HepG2 (cell line): ENCODE results near the gene GMPPB. TPM values are rescaled to one million over a fixed set of nuclear protein-coding genes. Genes with fewer than 3 reads are reported as not detected.

Source experiments
- ATF6 ChIP-seq: sonication (generic); formaldehyde crosslinking; conservative IDR thresholded peaks from 2 replicates; pipeline ENCODE4 v1.4.0; 2020; ENCODE audit warnings: missing genetic modification reagents
- BCL3 ChIP-seq: sonication (generic); formaldehyde crosslinking; IDR thresholded peaks from 2 replicates; pipeline ENCODE4 v1.5.1; 2020; ENCODE audit warnings: mild to moderate bottlenecking, missing genetic modification reagents, moderate library complexity
- CAMTA2 ChIP-seq: sonication (generic); formaldehyde crosslinking; IDR thresholded peaks from 2 replicates; pipeline ENCODE4 v1.4.0; 2020; ENCODE audit warnings: mild to moderate bottlenecking, missing genetic modification reagents, borderline replicate concordance
- CHCHD3 ChIP-seq: sonication (generic); formaldehyde crosslinking; IDR thresholded peaks from 2 replicates; pipeline ENCODE4 v1.8.0; 2022; ENCODE audit warnings: mild to moderate bottlenecking, missing genetic modification reagents, moderate library complexity
- E2F1 ChIP-seq: sonication (generic); formaldehyde crosslinking; IDR thresholded peaks from 2 replicates; pipeline ENCODE4 v1.5.0; 2020; ENCODE audit warnings: missing genetic modification reagents
- ESRRA ChIP-seq: sonication (generic); formaldehyde crosslinking; IDR thresholded peaks from 2 replicates; pipeline ENCODE4 v1.5.1; 2020; ENCODE audit warnings: mild to moderate bottlenecking, low read depth, missing genetic modification reagents
- FOXK1 ChIP-seq: sonication (generic); formaldehyde crosslinking; IDR thresholded peaks from 2 replicates; pipeline ENCODE4 v1.4.0; 2020; ENCODE audit warnings: low read depth, missing genetic modification reagents, borderline replicate concordance
- GATAD1 ChIP-seq: IDR thresholded peaks from 2 replicates; pipeline ENCODE4 v1.6.1; 2016; ENCODE audit warnings: missing genetic modification reagents, missing compliant biosample characterization
- MED13 ChIP-seq: sonication (generic); formaldehyde crosslinking; IDR thresholded peaks from 2 replicates; pipeline ENCODE4 v1.5.0; 2020; ENCODE audit warnings: missing genetic modification reagents
- MLLT10 ChIP-seq: sonication (generic); formaldehyde crosslinking; IDR thresholded peaks from 2 replicates; pipeline ENCODE4 v1.4.0; 2020; ENCODE audit warnings: missing genetic modification reagents
- NAIF1 ChIP-seq: sonication (generic); formaldehyde crosslinking; IDR thresholded peaks from 2 replicates; pipeline ENCODE4 v1.5.0; 2020; ENCODE audit warnings: mild to moderate bottlenecking, missing genetic modification reagents, borderline replicate concordance
- PAF1 ChIP-seq: IDR thresholded peaks from 2 replicates; pipeline ENCODE4 v1.6.1; 2016; ENCODE audit warnings: missing genetic modification reagents, missing compliant biosample characterization
- PATZ1 ChIP-seq: sonication (generic); formaldehyde crosslinking; IDR thresholded peaks from 2 replicates; pipeline ENCODE4 v1.4.0; 2020; ENCODE audit warnings: missing genetic modification reagents
- PPARG ChIP-seq: conservative IDR thresholded peaks from 2 replicates; pipeline ENCODE4 v1.6.1; 2016; ENCODE audit warnings: missing biosample characterization, missing genetic modification reagents
- SNAPC2 ChIP-seq: sonication (generic); formaldehyde crosslinking; IDR thresholded peaks from 2 replicates; pipeline ENCODE4 v1.8.1; 2022; ENCODE audit warnings: mild to moderate bottlenecking, missing genetic modification reagents
- SRSF4 ChIP-seq: fragments of 200-400 bp; formaldehyde crosslinking; IDR thresholded peaks from one replicate; pipeline ENCODE4 v1.6.1; 2018; ENCODE audit warnings: mild to moderate bottlenecking, low read depth, low read length, moderate library complexity; ENCODE audit not compliant: poor library complexity, severe bottlenecking
- TEAD2 ChIP-seq: sonication (generic); formaldehyde crosslinking; IDR thresholded peaks from 2 replicates; pipeline ENCODE4 v1.9.0; 2021; ENCODE audit warnings: missing genetic modification reagents
- ZFP37 ChIP-seq: sonication (generic); formaldehyde crosslinking; IDR thresholded peaks from 2 replicates; pipeline ENCODE4 v1.4.0; 2020; ENCODE audit warnings: missing genetic modification reagents, borderline replicate concordance
- ZKSCAN5 ChIP-seq: sonication (generic); formaldehyde crosslinking; IDR thresholded peaks from 2 replicates; pipeline ENCODE4 v1.5.1; 2020; ENCODE audit warnings: mild to moderate bottlenecking, missing genetic modification reagents
- ZNF230 ChIP-seq: sonication (generic); formaldehyde crosslinking; IDR thresholded peaks from 2 replicates; pipeline ENCODE4 v1.4.0; 2020; ENCODE audit warnings: mild to moderate bottlenecking, missing genetic modification reagents
- ZNF510 ChIP-seq: sonication (generic); formaldehyde crosslinking; IDR thresholded peaks from 2 replicates; pipeline ENCODE4 v1.4.0; 2020; ENCODE audit warnings: low read depth, mild to moderate bottlenecking, missing genetic modification reagents
- ZNF615 ChIP-seq: sonication (generic); formaldehyde crosslinking; IDR thresholded peaks from 2 replicates; pipeline ENCODE4 v1.5.0; 2020; ENCODE audit warnings: mild to moderate bottlenecking, missing genetic modification reagents, borderline replicate concordance
- ZNF709 ChIP-seq: sonication (generic); formaldehyde crosslinking; IDR thresholded peaks from 2 replicates; pipeline ENCODE4 v1.5.0; 2020; ENCODE audit warnings: mild to moderate bottlenecking, missing genetic modification reagents
- polyA plus RNA-seq, 8 experiments: library from polyadenylated mRNA; depleted of rRNA in 3 of 8; stranded (reverse) in 7 of 8; unstranded in 1 of 8; fragments of >200 nt; fragmentation: Illumina TruSeq in 4 of 8; extraction: Trizol in 4 of 8; gene quantifications; 2 replicates each; pipeline versions ENCODE4 v1.2.1 to v1.2.3, GENCODE V29; 2011 to 2016; ENCODE audit warnings: low read depth in 4 of 8, missing spikeins in 1 of 8, mixed read lengths in 1 of 8; ENCODE audit not compliant: insufficient read depth in 1 of 8
- total RNA-seq, 5 experiments: library from RNA; depleted of rRNA; stranded (reverse); fragments of >200 nt; fragmentation: Illumina TruSeq; extraction: Trizol; gene quantifications; 2 replicates each; pipeline ENCODE4 v1.2.3, GENCODE V29; 2016; ENCODE audit warnings: low read depth in 1 of 5

GMPPB gene
- total and polyA plus RNA-seq, 2 of the 13 experiments (the other 11 are each of a cell fraction or from before 2014, with no cell fraction given), result 6.5 to 23.1 TPM

- no peak for TF ChIP-seq SRSF4
- TF ChIP-seq ZNF230 (CRISPR knock-in tag), result no peak
- TF ChIP-seq CAMTA2 (CRISPR knock-in tag), result peak; percentile 29; the same call in 1 of the 2 replicates
- TF ChIP-seq PPARG (CRISPR knock-in tag), result no peak
- no peak for TF ChIP-seq ZKSCAN5 (CRISPR knock-in tag)
- no peak for TF ChIP-seq TEAD2 (CRISPR knock-in tag)
- TF ChIP-seq NAIF1 (CRISPR knock-in tag), result no peak
- no peak for TF ChIP-seq MED13
- no peak for TF ChIP-seq ATF6 (CRISPR knock-in tag)
- 0 out of 2 replicates have a peak, but pooled peaks have one; percentile 6 for TF ChIP-seq CHCHD3 (CRISPR knock-in tag)
- no peak for TF ChIP-seq MLLT10
- no peak for TF ChIP-seq ZNF615 (CRISPR knock-in tag)
- no peak for TF ChIP-seq SNAPC2 (CRISPR knock-in tag)
- TF ChIP-seq PAF1 (CRISPR knock-in tag), result no peak
- no peak for TF ChIP-seq ESRRA (CRISPR knock-in tag)
- no peak for TF ChIP-seq PATZ1
- no peak for TF ChIP-seq BCL3 (CRISPR knock-in tag)
- no peak for TF ChIP-seq ZNF709 (CRISPR knock-in tag)
- TF ChIP-seq ZNF510 (CRISPR knock-in tag), result no peak
- TF ChIP-seq FOXK1 (CRISPR knock-in tag), result no peak
- TF ChIP-seq GATAD1 (CRISPR knock-in tag), result no peak
- TF ChIP-seq E2F1 (CRISPR knock-in tag), result no peak
- no peak for TF ChIP-seq ZFP37 (CRISPR knock-in tag)
Observed at GRCh38 chr3:49673121-49673714, 50.5 kb downstream of the GMPPB start (continued).
